T-helper 17 cell (primary cell): ENCODE data around the gene SLC39A13. TPM values are rescaled to one million over a fixed set of nuclear protein-coding genes. Genes with fewer than 3 reads are reported as not detected.

Experiments
- total RNA-seq, 4 donors: library from RNA in 2 of 4; stranded (reverse) in 2 of 4; gene quantifications; one replicate each; pipeline ENCODE4 v1.2.3 and lab custom pipeline; 2022 to 2026

Gene SLC39A13
- total RNA-seq, 2 donors from 2014 or later, result 31.6 to 31.8 TPM

Other genes with a start within 250 kb of the SLC39A13 start
- 100 to 1,000 TPM; 181 to 189 TPM for gene ARFGAP2, start 231.7 kb upstream of the SLC39A13 start, total RNA-seq
- gene PACSIN3, start 222.2 kb upstream of the SLC39A13 start, total RNA-seq, result 1 to 10 TPM in 1 of 2 donors, under 1 TPM in 1; 0.30 to 1.4 TPM
- 10 to 100 TPM; 75.3 to 77.0 TPM for gene DDB2, start 193.6 kb upstream of the SLC39A13 start, total RNA-seq
- 10 to 100 TPM; 19.6 to 23.1 TPM for gene ACP2, start 159.8 kb upstream of the SLC39A13 start, total RNA-seq
- gene NR1H3, start 150.6 kb upstream of the SLC39A13 start, total RNA-seq, result 1 to 10 TPM; 2.2 to 4.3 TPM
- 100 to 1,000 TPM; 155 to 209 TPM for gene MADD, start 138.5 kb upstream of the SLC39A13 start, total RNA-seq
- gene MYBPC3, start 55.9 kb upstream of the SLC39A13 start, total RNA-seq, result under 1 TPM in 1 of 2 donors, not detected in 1; 0.10 TPM
- 10 to 100 TPM in 1 of 2 donors, 1 to 10 TPM in 1; 4.9 to 14.9 TPM for gene SPI1, start 30.0 kb upstream of the SLC39A13 start, total RNA-seq
- gene PSMC3, start 17.8 kb downstream of the SLC39A13 start, total RNA-seq, result 10 to 100 TPM; 47.8 to 55.2 TPM
- gene RAPSN, start 40.5 kb downstream of the SLC39A13 start, total RNA-seq, result 1 to 10 TPM; 3.0 to 3.1 TPM
- gene CELF1, start 144.5 kb downstream of the SLC39A13 start, total RNA-seq, result 100 to 1,000 TPM; 113 to 127 TPM
- gene PTPMT1, start 157.0 kb downstream of the SLC39A13 start, total RNA-seq, result 10 to 100 TPM; 19.2 to 23.8 TPM
- gene KBTBD4, start 170.4 kb downstream of the SLC39A13 start, total RNA-seq, result 10 to 100 TPM; 20.0 to 23.7 TPM
- 10 to 100 TPM; 90.6 to 92.4 TPM for gene NDUFS3, start 170.5 kb downstream of the SLC39A13 start, total RNA-seq
- under 1 TPM; 0.23 to 0.47 TPM for gene FAM180B, start 178.1 kb downstream of the SLC39A13 start, total RNA-seq
- 1 to 10 TPM; 1.1 to 1.6 TPM for gene C1QTNF4, start 185.8 kb downstream of the SLC39A13 start, total RNA-seq
- 10 to 100 TPM; 19.9 to 22.5 TPM for gene MTCH2, start 234.0 kb downstream of the SLC39A13 start, total RNA-seq